GM18870 (cell line): ENCODE results near the gene KLK2.

Experiments
- ATAC-seq: cut with Tn5 transposase; IDR thresholded peaks from one replicate; pipeline ENCODE4 v1.9.1; 2021; ENCODE audit warnings: moderate library complexity; ENCODE audit not compliant: unreplicated experiment

KLK2 gene

GRCh38 chr19:50873056-50873455, at the start of gene KLK2:
Gene KLK2, plus strand, starts transcription at chr19:50873439. Its CDS starts 35 bp downstream, at chr19:50873474.
- ATAC-seq: no peak

- ATAC-seq: no peak
Observed at GRCh38 chr19:50826492-50827240, 46.6 kb upstream of the KLK2 start.

GRCh38 chr19:50827476-50827875, 45.8 kb upstream of the KLK2 start:
- no peak for ATAC-seq

GRCh38 chr19:50829801-50830200, 43.4 kb upstream of the KLK2 start:
- no peak for ATAC-seq

- ATAC-seq: no peak
Observed at GRCh38 chr19:50830266-50831025, 42.8 kb upstream of the KLK2 start.

- no peak for ATAC-seq
Observed at GRCh38 chr19:50831026-50831396, 42.2 kb upstream of the KLK2 start.

- no peak for ATAC-seq
Observed at GRCh38 chr19:50832666-50833065, 40.6 kb upstream of the KLK2 start.

GRCh38 chr19:50833117-50833801, 40.0 kb upstream of the KLK2 start, which contains the start of gene KLK15:
Gene KLK15, minus strand, starts transcription at chr19:50833574. Its CDS starts 2,082 bp downstream, at chr19:50831492.
- ATAC-seq: no peak

GRCh38 chr19:50833802-50834167, 39.5 kb upstream of the KLK2 start:
- no peak for ATAC-seq

- no peak for ATAC-seq
Observed at GRCh38 chr19:50835103-50835784, 38.0 kb upstream of the KLK2 start.

GRCh38 chr19:50835785-50836542, 37.3 kb upstream of the KLK2 start:
- ATAC-seq: no peak

GRCh38 chr19:50836543-50837195, 36.6 kb upstream of the KLK2 start:
- ATAC-seq: no peak

- ATAC-seq: no peak
Observed at GRCh38 chr19:50837300-50837699, 35.9 kb upstream of the KLK2 start.

GRCh38 chr19:50838239-50838638, 35.0 kb upstream of the KLK2 start:
- ATAC-seq: no peak

- no peak for ATAC-seq
Observed at GRCh38 chr19:50839712-50840655, 33.3 kb upstream of the KLK2 start.

GRCh38 chr19:50842130-50842529, 31.1 kb upstream of the KLK2 start:
- ATAC-seq: no peak

- no peak for ATAC-seq
Observed at GRCh38 chr19:50843205-50843604, 30.0 kb upstream of the KLK2 start.

GRCh38 chr19:50843701-50844221, 29.5 kb upstream of the KLK2 start:
- ATAC-seq: no peak
